ENCODE data around the gene ZCCHC7. TPM values are rescaled to one million over a fixed set of nuclear protein-coding genes. Genes with fewer than 3 reads are reported as not detected.

ZCCHC7 gene
- total RNA-seq, 1 donor from 2014 or later = 27.8 TPM

DNA sequence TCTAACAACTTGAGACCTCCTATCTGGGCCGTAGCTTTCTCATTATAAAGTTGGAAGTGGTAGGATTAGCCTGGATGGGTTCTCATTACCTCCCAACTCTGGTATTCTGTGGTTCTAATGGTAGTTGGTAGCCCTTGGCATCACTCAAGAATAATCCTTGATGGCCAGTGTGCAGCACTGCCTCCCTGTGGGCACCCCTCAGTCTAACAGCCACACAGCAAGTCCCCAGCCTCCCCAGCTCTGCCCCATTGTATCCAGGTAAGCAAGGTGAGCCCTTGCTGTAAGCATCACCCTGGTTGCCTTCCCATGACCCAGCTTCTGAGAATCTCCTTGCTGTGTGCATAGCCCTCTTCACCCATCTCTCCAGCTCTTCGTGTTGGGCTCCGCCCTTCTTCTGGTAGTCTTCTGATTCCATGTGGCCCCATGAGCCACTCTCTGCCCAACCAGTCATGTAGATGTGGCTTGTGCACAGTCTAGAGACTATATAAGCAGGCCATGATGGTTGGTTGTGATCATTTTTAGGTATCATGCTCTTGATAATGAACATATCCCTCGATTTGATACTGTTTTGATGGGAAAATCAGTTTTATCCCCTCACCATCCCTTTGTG, 244.5 kb downstream of the ZCCHC7 start:
- Mint-ChIP-seq H3K27me3 (ENCODE audit: low read depth) (no peaks in the 10 kb centered on the region), H3K4me1 (no peaks in the 10 kb centered on the region), H3K27ac (no peak overlapping the region), H3K36me3 (peaks cover 5% of the 10 kb centered on the region), H3K9me3 (no peaks in the 10 kb centered on the region), H3K4me3 (no peak overlapping the region)
- TF ChIP-seq, protein P1, sequence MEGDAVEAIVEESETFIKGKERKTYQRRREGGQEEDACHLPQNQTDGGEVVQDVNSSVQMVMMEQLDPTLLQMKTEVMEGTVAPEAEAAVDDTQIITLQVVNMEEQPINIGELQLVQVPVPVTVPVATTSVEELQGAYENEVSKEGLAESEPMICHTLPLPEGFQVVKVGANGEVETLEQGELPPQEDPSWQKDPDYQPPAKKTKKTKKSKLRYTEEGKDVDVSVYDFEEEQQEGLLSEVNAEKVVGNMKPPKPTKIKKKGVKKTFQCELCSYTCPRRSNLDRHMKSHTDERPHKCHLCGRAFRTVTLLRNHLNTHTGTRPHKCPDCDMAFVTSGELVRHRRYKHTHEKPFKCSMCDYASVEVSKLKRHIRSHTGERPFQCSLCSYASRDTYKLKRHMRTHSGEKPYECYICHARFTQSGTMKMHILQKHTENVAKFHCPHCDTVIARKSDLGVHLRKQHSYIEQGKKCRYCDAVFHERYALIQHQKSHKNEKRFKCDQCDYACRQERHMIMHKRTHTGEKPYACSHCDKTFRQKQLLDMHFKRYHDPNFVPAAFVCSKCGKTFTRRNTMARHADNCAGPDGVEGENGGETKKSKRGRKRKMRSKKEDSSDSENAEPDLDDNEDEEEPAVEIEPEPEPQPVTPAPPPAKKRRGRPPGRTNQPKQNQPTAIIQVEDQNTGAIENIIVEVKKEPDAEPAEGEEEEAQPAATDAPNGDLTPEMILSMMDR (IDR thresholded peaks at IDR 0.05; ENCODE audit: unreplicated experiment) = no peak
- DNase-seq (ENCODE audit: low spot score in 2 of 2, unreplicated experiment in 2 of 2) = no peak

DNA sequence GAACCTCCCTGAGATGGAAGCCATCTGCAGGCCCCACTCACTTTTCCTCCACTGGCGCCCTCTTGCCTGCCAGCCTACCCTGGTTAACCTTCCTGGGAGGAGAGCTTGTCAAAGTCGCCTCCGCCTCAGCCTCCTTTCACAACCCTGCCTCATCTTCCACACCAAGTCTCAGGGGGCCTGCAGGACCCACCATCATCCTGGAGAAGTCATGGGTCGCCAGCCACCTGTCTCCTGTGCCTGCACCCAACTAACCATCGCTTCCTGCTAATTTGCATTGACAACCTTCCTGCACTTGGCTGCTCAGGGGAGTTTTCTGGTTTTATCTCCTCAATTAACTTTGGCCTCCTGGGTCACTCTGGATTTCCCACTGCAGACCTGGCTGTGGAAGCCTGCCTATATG, 249.3 kb downstream of the ZCCHC7 start:
- Mint-ChIP-seq H3K27me3 (ENCODE audit: low read depth) (no peaks in the 10 kb centered on the region), H3K27ac (no peak overlapping the region), H3K4me3 (no peak overlapping the region), H3K4me1 (peaks cover 5% of the 10 kb centered on the region), H3K9me3 (no peaks in the 10 kb centered on the region), H3K36me3 (no peaks in the 10 kb centered on the region)
- DNase-seq (ENCODE audit: low spot score in 2 of 2, unreplicated experiment in 2 of 2) = no peak
- TF ChIP-seq, protein P1 (IDR thresholded peaks at IDR 0.05; ENCODE audit: unreplicated experiment) = no peak

DNA sequence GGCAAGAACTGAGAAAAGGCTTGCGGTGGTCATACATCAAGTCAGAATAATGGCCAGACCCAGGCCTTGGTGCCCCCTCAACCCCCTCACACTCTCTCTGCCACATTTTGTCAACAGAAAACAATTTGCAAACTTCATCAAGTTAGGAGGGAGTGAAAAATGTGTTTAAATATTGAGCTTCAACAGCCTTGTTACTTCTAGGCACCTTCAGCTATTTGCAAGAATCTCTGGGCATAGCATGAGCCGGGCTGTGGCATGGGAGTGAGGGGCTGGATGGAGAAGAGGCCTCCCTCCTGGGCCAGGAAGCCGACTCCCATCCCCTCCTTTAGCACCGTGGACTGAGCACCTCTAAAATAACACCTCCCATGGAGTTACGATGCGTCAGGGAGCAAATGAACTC, 249.9 kb downstream of the ZCCHC7 start:
- H3K9me3 Mint-ChIP-seq = no peaks in the 10 kb centered on the region
- peaks cover 5% of the 10 kb centered on the region for H3K4me1 Mint-ChIP-seq
- DNase-seq (ENCODE audit: low spot score in 2 of 2, unreplicated experiment in 2 of 2) = no peak
- H3K27me3 Mint-ChIP-seq (ENCODE audit: low read depth) = no peaks in the 10 kb centered on the region
- H3K27ac Mint-ChIP-seq = no peak overlapping the region
- TF ChIP-seq, protein P1 (IDR thresholded peaks at IDR 0.05; ENCODE audit: unreplicated experiment) = no peak
- no peaks in the 10 kb centered on the region for H3K36me3 Mint-ChIP-seq
- H3K4me3 Mint-ChIP-seq = no peak overlapping the region

DNA sequence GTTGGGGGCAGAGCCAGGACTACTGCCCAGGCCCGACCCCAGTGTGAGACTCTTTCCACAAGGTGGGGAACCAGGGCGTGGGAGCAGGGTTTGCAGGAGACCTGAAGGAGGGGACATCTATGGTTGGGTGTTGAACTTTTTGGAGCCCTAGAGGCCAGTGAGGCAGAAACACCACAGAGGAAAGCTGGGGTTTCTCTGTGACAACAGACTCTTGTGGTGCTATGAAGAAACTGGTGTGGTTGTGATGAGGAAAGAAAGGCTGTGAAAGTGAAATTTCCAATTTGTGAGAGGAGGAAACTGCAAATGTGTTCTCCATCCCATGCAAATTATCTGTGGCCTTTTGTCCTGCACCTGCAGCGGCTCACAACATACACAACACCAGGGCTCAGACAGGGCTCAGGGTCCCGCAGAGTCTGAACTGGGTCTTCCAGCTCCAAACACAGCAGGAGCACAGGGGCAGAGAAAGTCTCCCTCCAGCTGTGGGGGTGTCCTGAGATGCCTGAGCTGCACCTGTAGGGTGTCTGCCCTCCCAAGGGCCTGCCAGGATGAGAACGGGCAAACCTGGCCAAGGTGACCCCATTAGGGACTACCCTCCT, 250.7 kb downstream of the ZCCHC7 start:
- TF ChIP-seq, protein P1 (IDR thresholded peaks at IDR 0.05; ENCODE audit: unreplicated experiment) = no peak
- H3K27ac Mint-ChIP-seq = no peak overlapping the region
- peaks cover 5% of the 10 kb centered on the region for H3K4me1 Mint-ChIP-seq
- H3K4me3 Mint-ChIP-seq = no peak overlapping the region
- DNase-seq (ENCODE audit: low spot score in 2 of 2, unreplicated experiment in 2 of 2) = no peak
- H3K27me3 Mint-ChIP-seq (ENCODE audit: low read depth) = no peaks in the 10 kb centered on the region
- no peaks in the 10 kb centered on the region for H3K9me3 Mint-ChIP-seq
- H3K36me3 Mint-ChIP-seq = no peaks in the 10 kb centered on the region

DNA sequence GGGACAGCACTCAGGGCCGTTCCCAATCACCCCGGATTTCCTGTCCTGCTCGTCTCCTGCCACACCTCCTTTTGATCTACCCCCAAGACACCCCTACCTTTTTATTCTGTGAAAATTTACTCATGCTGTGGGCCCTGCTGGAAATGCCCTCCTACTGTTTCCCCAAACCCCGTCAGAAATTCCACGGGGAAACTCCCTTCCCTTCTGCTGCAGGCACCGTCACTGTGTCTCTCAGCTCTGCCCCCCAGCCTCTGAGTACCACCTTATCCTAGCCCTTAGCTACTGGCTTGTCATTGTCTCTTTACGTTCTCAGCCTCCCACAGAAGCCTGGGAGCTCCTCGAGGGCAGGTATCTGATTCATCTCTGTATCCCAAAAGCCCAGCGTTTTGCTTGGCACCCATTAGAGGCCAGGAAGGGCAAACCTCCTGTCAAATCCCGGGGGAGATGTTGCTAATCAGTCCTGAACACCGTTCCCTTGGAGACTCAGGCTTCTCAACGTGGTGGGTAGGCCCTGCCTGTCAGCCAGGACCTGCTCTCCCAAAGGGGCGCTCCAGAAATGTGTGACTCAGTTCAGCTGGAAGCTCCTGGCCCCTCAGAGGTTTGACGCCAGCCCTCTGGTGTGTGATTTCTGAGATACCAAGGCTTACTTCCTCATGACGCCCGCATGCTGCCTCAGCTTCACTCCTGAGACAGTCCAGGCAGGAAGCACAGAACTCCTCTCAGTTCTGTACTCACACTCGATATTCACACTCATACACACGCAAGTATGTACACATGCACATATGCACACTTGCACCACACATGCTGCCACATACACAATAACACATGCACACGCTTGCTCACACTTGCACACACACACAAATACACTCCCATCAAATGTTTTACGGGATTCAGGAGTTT, 251.4 kb downstream of the ZCCHC7 start:
- Mint-ChIP-seq H3K9me3 (no peaks in the 10 kb centered on the region), H3K27ac (no peak overlapping the region), H3K36me3 (no peaks in the 10 kb centered on the region), H3K27me3 (ENCODE audit: low read depth) (peaks cover 3% of the 10 kb centered on the region), H3K4me3 (no peak overlapping the region), H3K4me1 (peaks cover 5% of the 10 kb centered on the region)
- no peak for DNase-seq (ENCODE audit: low spot score in 2 of 2, unreplicated experiment in 2 of 2)
- TF ChIP-seq, protein P1 (IDR thresholded peaks at IDR 0.05; ENCODE audit: unreplicated experiment) = no peak

Data from mesothelial cell of epicardium (in vitro differentiated cells).